H1 (cell line): ENCODE measurements around the gene ZIC3.

Experiments
- ASH2L ChIP-seq: fragments of 200-600, 300-600 bp; sonication (generic); IDR thresholded peaks from one replicate; pipeline ENCODE4 v1.7.1; 2017; ENCODE audit warnings: low read length
- ATF3 ChIP-seq: IDR thresholded peaks from 2 replicates; pipeline ENCODE4 v1.6.1; 2011; ENCODE audit warnings: low read depth, mild to moderate bottlenecking, low read length; ENCODE audit not compliant: insufficient read depth
- CTCF ChIP-seq, 3 experiments: IDR thresholded peaks; 1 replicate in 2 of 3; 2 replicates in 1 of 3; pipeline versions ENCODE4 v1.5.1 to v1.6.1; 2011; ENCODE audit warnings: low read length in 3 of 3, mild to moderate bottlenecking in 3 of 3, inconsistent platforms in 2 of 3, low read depth in 1 of 3, moderate library complexity in 1 of 3; ENCODE audit not compliant: insufficient read depth in 1 of 3; ENCODE audit errors: control extremely low read depth in 1 of 3
- EGR1 ChIP-seq: IDR thresholded peaks from 2 replicates; pipeline ENCODE4 v1.6.1; 2011; ENCODE audit warnings: low read depth, low read length, borderline replicate concordance
- EP300 ChIP-seq, 2 experiments: IDR thresholded peaks; 1 replicate in 1 of 2; 2 replicates in 1 of 2; pipeline ENCODE4 v1.6.1; 2011 to 2012; ENCODE audit warnings: low read depth in 2 of 2, low read length in 2 of 2, mild to moderate bottlenecking in 2 of 2, borderline replicate concordance in 1 of 2, inconsistent platforms in 1 of 2, moderate library complexity in 1 of 2
- EZH2 ChIP-seq: fragments of 200-600 bp; sonication (generic); IDR thresholded peaks from 2 replicates; pipeline ENCODE4 v1.7.1; 2012; ENCODE audit warnings: low read depth, mild to moderate bottlenecking, moderate library complexity, low read length, inconsistent platforms; ENCODE audit not compliant: severe bottlenecking
- FOSL1 ChIP-seq: IDR thresholded peaks from 2 replicates; pipeline ENCODE4 v1.6.1; 2011; ENCODE audit warnings: mild to moderate bottlenecking, low read depth, low read length, moderate library complexity; ENCODE audit not compliant: insufficient read depth
- MAX ChIP-seq: IDR thresholded peaks from 2 replicates; pipeline ENCODE4 v1.6.1; 2012; ENCODE audit warnings: inconsistent platforms
- POLR2A ChIP-seq, 2 experiments: IDR thresholded peaks; 1 replicate in 1 of 2; 2 replicates in 1 of 2; pipeline ENCODE4 v1.6.1; 2011; ENCODE audit warnings: low read depth in 2 of 2, low read length in 2 of 2, mild to moderate bottlenecking in 2 of 2; ENCODE audit errors: control extremely low read depth in 1 of 2
- POLR2AphosphoS5 ChIP-seq: IDR thresholded peaks from 2 replicates; pipeline ENCODE4 v1.6.1; 2011; ENCODE audit warnings: low read depth, low read length
- RAD21 ChIP-seq, 2 experiments: IDR thresholded peaks in 1 of 2; conservative IDR thresholded peaks in 1 of 2; 2 replicates each; pipeline ENCODE4 v1.6.1; 2011; ENCODE audit warnings: low read depth in 2 of 2, low read length in 2 of 2, improper control_type of control experiment in 1 of 2, inconsistent platforms in 1 of 2, mild to moderate bottlenecking in 1 of 2, moderate library complexity in 1 of 2
- RFX5 ChIP-seq: IDR thresholded peaks from 2 replicates; pipeline ENCODE4 v1.6.1; 2011; ENCODE audit warnings: low read depth, low read length, improper control_type of control experiment, borderline replicate concordance
- SUZ12 ChIP-seq: fragments of 200-600 bp; sonication (generic); IDR thresholded peaks from 2 replicates; pipeline ENCODE4 v1.6.1; 2012; ENCODE audit warnings: mild to moderate bottlenecking, inconsistent platforms, low read length, moderate library complexity, mixed read lengths
- TEAD4 ChIP-seq: IDR thresholded peaks from 2 replicates; pipeline ENCODE4 v1.6.1; 2012; ENCODE audit warnings: low read depth, low read length, inconsistent platforms, mixed read lengths

GRCh38 chrX:137545711-137546651 is 19.9 kb upstream of the ZIC3 start:
- TF ChIP-seq RAD21 (IDR thresholded peaks at IDR 0.05 in 1 of 2, conservative IDR thresholded peaks at IDR 0.05 in 1 of 2; ENCODE audit: low read depth in 2 of 2, low read length in 2 of 2) = no peak
- TF ChIP-seq SUZ12 = peak; percentile 77
- no peak for TF ChIP-seq EP300 (IDR thresholded peaks at IDR 0.05; ENCODE audit: borderline replicate concordance in 1 of 2, low read depth in 2 of 2, low read length in 2 of 2)
- TF ChIP-seq MAX = peak; percentile 57
- TF ChIP-seq POLR2A (IDR thresholded peaks at IDR 0.05; ENCODE audit: control extremely low read depth in 1 of 2, low read depth in 2 of 2, low read length in 2 of 2) = no peak
- TF ChIP-seq CTCF (IDR thresholded peaks at IDR 0.05; ENCODE audit: control extremely low read depth in 1 of 3, insufficient read depth in 1 of 3, low read depth in 1 of 3, low read length in 3 of 3) = no peak
- no peak for TF ChIP-seq FOSL1
- TF ChIP-seq EZH2 = peak; percentile 66
- TF ChIP-seq RFX5 = no peak
- TF ChIP-seq POLR2AphosphoS5 = no peak
- TF ChIP-seq ASH2L = no peak
- TF ChIP-seq ATF3 = no peak
- no peak for TF ChIP-seq TEAD4
- TF ChIP-seq EGR1 = no peak
